LNCaP clone FGC (cell line): ENCODE results near the gene FTHL17.

Experiments used
- DNase-seq: peaks from one replicate; pipeline ENCODE4 v3.0.0-alpha.2; 2011; ENCODE audit warnings: low read depth
- H3K4me3 ChIP-seq: 2 replicates; pipeline ENCODE4 v1.5.1; 2011; ENCODE audit warnings: mild to moderate bottlenecking, low read depth, low read length, control low read depth
- CTCF ChIP-seq: IDR thresholded peaks from 2 replicates; pipeline ENCODE4 v1.5.1; 2012; ENCODE audit warnings: mild to moderate bottlenecking; ENCODE audit not compliant: control insufficient read depth, insufficient read depth; ENCODE audit errors: extremely low read depth

The FTHL17 gene

GRCh38 chrX:31071725-31072124 is at the start of gene FTHL17:
Gene FTHL17, minus strand, starts transcription at chrX:31072041. Its CDS starts 88 bp downstream, at chrX:31071953.
- no peak for TF ChIP-seq CTCF
- no peak for DNase-seq
- no peak within 1 kb of the TSS for H3K4me3 ChIP-seq

GRCh38 chrX:31117266-31117665 is 45.4 kb upstream of the FTHL17 start:
- no peak overlapping the region for H3K4me3 ChIP-seq
- no peak for DNase-seq
- TF ChIP-seq CTCF: no peak

GRCh38 chrX:31115398-31115797 is 43.6 kb upstream of the FTHL17 start:
- DNase-seq: no peak
- no peak overlapping the region for H3K4me3 ChIP-seq
- no peak for TF ChIP-seq CTCF

- no peak for DNase-seq
- H3K4me3 ChIP-seq: no peak overlapping the region
- no peak for TF ChIP-seq CTCF
Measured at GRCh38 chrX:31114858-31115257, 43.0 kb upstream of the FTHL17 start.

GRCh38 chrX:31112226-31112999 is 40.6 kb upstream of the FTHL17 start:
- TF ChIP-seq CTCF: no peak
- H3K4me3 ChIP-seq: no peak overlapping the region

GRCh38 chrX:31110657-31111056 is 38.8 kb upstream of the FTHL17 start:
- no peak for TF ChIP-seq CTCF
- DNase-seq: no peak
- H3K4me3 ChIP-seq: no peak overlapping the region

More at GRCh38 chrX:31112226-31112999, 40.6 kb upstream of the FTHL17 start:
- no peak for DNase-seq

- TF ChIP-seq CTCF: no peak
- DNase-seq: no peak
- H3K4me3 ChIP-seq: no peak overlapping the region
Measured at GRCh38 chrX:31099536-31100090, 27.8 kb upstream of the FTHL17 start.
